RWPE1 (cell line): ENCODE measurements around the gene DRC3.
A peak's percentile ranks its signal among the peaks of the same experiment; 100 is the strongest.

ENCODE experiments used
- CTCF ChIA-PET: fragments of 350-600 bp; sonication (Branson Sonifier 250); formaldehyde crosslinking; extraction: SDS; loops from one replicate; lab custom pipeline; 2021; lab: Yijun Ruan, JAX
- POLR2A ChIA-PET: fragments of 400-600 bp; formaldehyde crosslinking; extraction: SDS; loops from one replicate; lab custom pipeline; 2020; ENCODE audit warnings: antibody characterized with exemption; ENCODE audit not compliant: low non-redundant PET; lab: Yijun Ruan, JAX
- DNase-seq: peaks from one replicate; pipeline ENCODE4 v3.0.0; 2012; ENCODE audit warnings: low spot score
- H3K27ac ChIP-seq: fragments of 450-650 bp; 2 replicates; pipeline ENCODE4 v1.5.1; 2017
- CTCF ChIP-seq: fragments of 450-650 bp; conservative IDR thresholded peaks from 2 replicates; pipeline ENCODE4 v1.5.1; 2017; ENCODE audit warnings: low read depth, mild to moderate bottlenecking

The DRC3 gene

DNA sequence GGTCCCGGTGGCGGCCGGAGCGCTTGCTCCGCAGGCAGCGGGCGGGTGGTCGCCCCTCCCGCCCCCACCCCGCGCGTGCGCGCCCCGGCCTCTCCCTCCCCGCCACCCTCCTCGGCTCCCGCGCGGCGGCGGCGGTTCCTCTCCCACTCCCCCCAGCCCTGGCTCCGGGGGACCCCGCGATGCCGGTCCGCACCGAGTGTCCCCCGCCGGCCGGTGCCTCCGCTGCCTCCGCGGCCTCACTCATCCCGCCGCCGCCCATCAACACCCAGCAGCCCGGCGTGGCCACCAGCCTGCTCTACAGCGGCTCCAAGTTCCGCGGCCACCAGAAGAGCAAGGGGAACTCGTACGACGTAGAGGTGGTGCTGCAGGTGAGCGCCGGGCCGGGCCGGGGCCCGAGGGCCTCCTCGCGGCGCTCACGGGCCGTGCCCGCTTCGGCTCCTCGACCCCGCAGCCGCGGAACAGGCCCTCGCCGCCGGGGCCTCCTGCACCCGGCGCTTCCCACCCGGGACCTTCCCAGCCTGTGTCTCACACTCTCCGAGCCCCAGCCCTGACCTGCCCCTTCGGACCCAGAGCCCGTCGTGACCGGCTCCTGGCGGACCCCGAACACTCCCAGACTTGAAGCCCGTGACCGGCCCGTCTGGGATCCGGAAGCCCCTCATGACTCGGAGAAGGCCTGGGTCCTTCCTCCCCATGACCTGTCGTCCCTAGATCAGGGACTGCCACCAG, 67.0 kb downstream of the DRC3 start:
- POLR2A ChIA-PET: no interaction called here
- H3K27ac ChIP-seq: peak overlapping the region; percentile 79
- CTCF ChIA-PET: no interaction called here
- no peak for TF ChIP-seq CTCF
- DNase-seq: peak; percentile 32

GRCh38 chr17:18040261-18040858, 67.7 kb downstream of the DRC3 start:
- H3K27ac ChIP-seq: peak overlapping the region; percentile 79
- no peak for DNase-seq
- ChIA-PET POLR2A (no interaction called here), CTCF (interaction anchor here (1.3 kb wide), 1 partner anchor 150 kb away, joined by 3 read pairs; no protein-coding TSS in a partner anchor)
- TF ChIP-seq CTCF: no peak

- TF ChIP-seq CTCF: no peak
- DNase-seq: peak; percentile 30
- CTCF ChIA-PET: interaction anchor here (0.6 to 1.3 kb wide), 2 partner anchors 16 to 151 kb away, joined by 3 to 4 read pairs; no protein-coding TSS in a partner anchor
- 0 out of 2 replicates have a peak overlapping the region, but pooled peaks have one; percentile 20 for H3K27ac ChIP-seq
- POLR2A ChIA-PET: no interaction called here
Observed at GRCh38 chr17:18041776-18042175, 69.1 kb downstream of the DRC3 start.

DNA sequence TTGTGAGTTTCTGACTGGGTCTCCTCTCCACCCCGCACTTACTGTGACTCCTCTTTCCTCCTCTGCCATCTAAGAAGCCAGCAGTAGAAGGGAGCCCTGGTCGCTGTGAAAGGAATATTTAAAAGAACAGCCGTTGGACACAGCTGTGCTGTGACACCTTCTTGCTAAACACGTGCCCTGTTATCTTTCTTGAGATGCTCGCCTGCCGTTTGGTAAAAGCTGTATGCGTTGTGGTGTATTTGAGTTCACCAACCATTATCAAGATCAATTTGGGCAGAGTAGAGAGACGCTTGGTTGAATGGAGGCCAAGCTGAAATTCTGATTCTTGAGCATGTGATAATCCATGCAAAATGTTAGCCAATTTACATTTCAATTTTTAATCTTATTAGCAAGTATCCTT, 70.3 kb downstream of the DRC3 start:
- ChIA-PET POLR2A (no interaction called here), CTCF (no interaction called here)
- H3K27ac ChIP-seq: no peak overlapping the region
- no peak for TF ChIP-seq CTCF
- no peak for DNase-seq

GRCh38 chr17:18043491-18043890, 70.8 kb downstream of the DRC3 start:
- ChIA-PET CTCF (no interaction called here), POLR2A (no interaction called here)
- no peak for DNase-seq
- H3K27ac ChIP-seq: no peak overlapping the region
- peak; percentile 31 for TF ChIP-seq CTCF

DNA sequence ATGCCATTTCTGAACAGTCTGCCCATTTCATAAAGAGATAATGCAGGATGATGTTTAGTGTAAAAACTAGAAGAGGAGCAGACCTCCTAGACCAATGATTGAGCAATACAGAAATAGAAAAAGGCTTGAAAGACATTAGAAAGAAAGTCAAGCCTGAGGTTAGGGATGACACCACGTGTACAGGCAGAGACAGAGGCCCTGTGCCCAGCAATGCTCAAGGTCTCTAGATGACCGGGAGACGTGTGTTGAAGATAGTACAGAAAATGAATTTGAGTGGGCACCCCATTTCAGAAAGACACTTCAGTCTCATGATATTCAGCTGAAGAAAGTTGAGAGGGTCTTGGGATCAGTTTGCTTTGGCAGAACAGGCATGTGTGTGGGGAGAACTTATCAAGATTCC, 71.9 kb downstream of the DRC3 start:
- no peak for TF ChIP-seq CTCF
- POLR2A ChIA-PET: no interaction called here
- no peak for DNase-seq
- no peak overlapping the region for H3K27ac ChIP-seq
- CTCF ChIA-PET: interaction anchor here (0.7 kb wide), 1 partner anchor 820 kb away, joined by 3 read pairs; no protein-coding TSS in a partner anchor
